ENCODE measurements around the gene RPL27A. TPM values are rescaled to one million over a fixed set of nuclear protein-coding genes. Genes with fewer than 3 reads are reported as not detected.

The RPL27A gene
- total RNA-seq, 1 experiment from 2014 or later, result 560 TPM

DNA sequence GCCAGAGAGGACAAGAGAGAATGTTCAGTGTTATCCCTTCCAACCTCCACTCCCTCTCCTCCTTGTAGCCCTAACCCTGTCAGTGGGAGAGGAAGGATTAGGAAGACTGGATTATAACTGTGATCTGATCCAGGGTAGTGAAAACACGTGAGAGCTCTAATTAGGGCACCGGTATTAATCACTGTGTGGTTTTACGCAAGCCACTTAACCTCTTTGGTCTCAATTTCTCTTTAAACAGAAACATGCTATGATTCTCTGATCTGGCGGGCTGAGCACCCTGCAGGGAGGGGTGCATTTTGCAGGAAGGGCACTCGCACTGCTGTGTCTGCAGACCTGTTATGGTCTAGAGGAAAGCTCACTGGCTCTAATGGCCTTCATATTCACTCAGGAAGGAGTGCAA, 11.5 kb downstream of the RPL27A start:
- CTCF ChIA-PET, result no interaction called here

DNA sequence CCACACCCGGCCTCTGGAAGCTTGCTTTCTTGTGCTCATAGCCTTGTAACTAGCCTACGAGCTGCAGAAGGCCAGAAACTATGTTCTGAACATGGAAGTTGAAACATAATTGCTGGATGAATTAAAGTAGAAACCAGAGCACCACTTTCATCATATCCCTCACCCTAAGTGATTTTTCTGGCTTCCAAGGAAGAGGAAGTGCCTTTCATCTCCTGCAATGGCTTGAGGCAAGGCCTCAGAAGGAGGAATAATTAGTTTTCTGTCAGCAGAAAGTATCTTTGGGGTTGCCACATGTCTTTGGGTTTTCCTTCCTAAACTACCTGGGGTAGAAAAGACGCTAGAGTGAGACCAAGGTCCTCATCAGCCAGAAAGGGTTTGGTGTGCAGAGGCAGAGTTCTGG, 14.5 kb downstream of the RPL27A start:
- TF ChIP-seq EZH2 (IDR thresholded peaks at IDR 0.05; ENCODE audit: low read depth), result no peak
- TF ChIP-seq, protein P1, sequence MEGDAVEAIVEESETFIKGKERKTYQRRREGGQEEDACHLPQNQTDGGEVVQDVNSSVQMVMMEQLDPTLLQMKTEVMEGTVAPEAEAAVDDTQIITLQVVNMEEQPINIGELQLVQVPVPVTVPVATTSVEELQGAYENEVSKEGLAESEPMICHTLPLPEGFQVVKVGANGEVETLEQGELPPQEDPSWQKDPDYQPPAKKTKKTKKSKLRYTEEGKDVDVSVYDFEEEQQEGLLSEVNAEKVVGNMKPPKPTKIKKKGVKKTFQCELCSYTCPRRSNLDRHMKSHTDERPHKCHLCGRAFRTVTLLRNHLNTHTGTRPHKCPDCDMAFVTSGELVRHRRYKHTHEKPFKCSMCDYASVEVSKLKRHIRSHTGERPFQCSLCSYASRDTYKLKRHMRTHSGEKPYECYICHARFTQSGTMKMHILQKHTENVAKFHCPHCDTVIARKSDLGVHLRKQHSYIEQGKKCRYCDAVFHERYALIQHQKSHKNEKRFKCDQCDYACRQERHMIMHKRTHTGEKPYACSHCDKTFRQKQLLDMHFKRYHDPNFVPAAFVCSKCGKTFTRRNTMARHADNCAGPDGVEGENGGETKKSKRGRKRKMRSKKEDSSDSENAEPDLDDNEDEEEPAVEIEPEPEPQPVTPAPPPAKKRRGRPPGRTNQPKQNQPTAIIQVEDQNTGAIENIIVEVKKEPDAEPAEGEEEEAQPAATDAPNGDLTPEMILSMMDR (conservative IDR thresholded peaks at IDR 0.05), result no peak
- Histone ChIP-seq H3K4me2 (no peak overlapping the region), H3F3A (ENCODE audit: insufficient read depth, low read depth) (no peaks in the 10 kb centered on the region), H3K27me3 (ENCODE audit: insufficient read depth, low read depth) (no peaks in the 10 kb centered on the region), H3K4me3 (no peak overlapping the region), H3K9me2 (ENCODE audit: insufficient read depth) (no peaks in the 10 kb centered on the region), H3K4me1 (replicated peaks; ENCODE audit: insufficient read depth) (no peaks in the 10 kb centered on the region), H3K36me3 (ENCODE audit: low read depth) (no peaks in the 10 kb centered on the region), H4K20me1 (ENCODE audit: insufficient read depth) (no peaks in the 10 kb centered on the region), H3K79me2 (ENCODE audit: low read depth) (no peaks in the 10 kb centered on the region), H3K27ac (no peak overlapping the region), H2AFZ (no peak overlapping the region), H3K9me3 (ENCODE audit: insufficient read depth, low read depth) (no peaks in the 10 kb centered on the region)
- no TSS peak for BruUV-seq (replicated peaks)
- DNase-seq, result no peak
- CTCF ChIA-PET, result interaction anchor here (0.6 kb wide), 1 partner anchor 171 kb away, joined by 4 read pairs; no protein-coding TSS in a partner anchor
- intact Hi-C loops (cut with micrococcal nuclease; ENCODE audit: unreplicated experiment), result no loop called here
- POLR2A ChIA-PET (ENCODE audit: unreplicated experiment), result interaction anchor here (0.5 kb wide), 1 partner anchor 70 kb away, joined by 6 read pairs; no protein-coding TSS in a partner anchor

More for the DNA sequence above, 11.5 kb downstream of the RPL27A start:
- H2AFZ ChIP-seq, result no peak overlapping the region
- no peaks in the 10 kb centered on the region for H3K9me3 ChIP-seq (ENCODE audit: insufficient read depth, low read depth)
- peaks cover 7% of the 10 kb centered on the region; the same call in 1 of the 2 replicates for H3K4me1 ChIP-seq (replicated peaks; ENCODE audit: insufficient read depth)
- no peaks in the 10 kb centered on the region for H4K20me1 ChIP-seq (ENCODE audit: insufficient read depth)
- intact Hi-C loops (cut with micrococcal nuclease; ENCODE audit: unreplicated experiment), result no loop called here
- no peak overlapping the region for H3K27ac ChIP-seq
- DNase-seq, result no peak
- POLR2A ChIA-PET (ENCODE audit: unreplicated experiment), result no interaction called here
- no peak overlapping the region for H3K4me3 ChIP-seq
- H3K9me2 ChIP-seq (ENCODE audit: insufficient read depth), result no peaks in the 10 kb centered on the region
- H3K79me2 ChIP-seq (ENCODE audit: low read depth), result peaks cover 16% of the 10 kb centered on the region
- H3F3A ChIP-seq (ENCODE audit: insufficient read depth, low read depth), result no peaks in the 10 kb centered on the region
- no peaks in the 10 kb centered on the region for H3K27me3 ChIP-seq (ENCODE audit: insufficient read depth, low read depth)
- BruUV-seq (replicated peaks), result no TSS peak
- H3K4me2 ChIP-seq, result no peak overlapping the region
- H3K36me3 ChIP-seq (ENCODE audit: low read depth), result no peaks in the 10 kb centered on the region
- TF ChIP-seq, protein P1 (conservative IDR thresholded peaks at IDR 0.05), result no peak
- no peak for TF ChIP-seq EZH2 (IDR thresholded peaks at IDR 0.05; ENCODE audit: low read depth)

DNA sequence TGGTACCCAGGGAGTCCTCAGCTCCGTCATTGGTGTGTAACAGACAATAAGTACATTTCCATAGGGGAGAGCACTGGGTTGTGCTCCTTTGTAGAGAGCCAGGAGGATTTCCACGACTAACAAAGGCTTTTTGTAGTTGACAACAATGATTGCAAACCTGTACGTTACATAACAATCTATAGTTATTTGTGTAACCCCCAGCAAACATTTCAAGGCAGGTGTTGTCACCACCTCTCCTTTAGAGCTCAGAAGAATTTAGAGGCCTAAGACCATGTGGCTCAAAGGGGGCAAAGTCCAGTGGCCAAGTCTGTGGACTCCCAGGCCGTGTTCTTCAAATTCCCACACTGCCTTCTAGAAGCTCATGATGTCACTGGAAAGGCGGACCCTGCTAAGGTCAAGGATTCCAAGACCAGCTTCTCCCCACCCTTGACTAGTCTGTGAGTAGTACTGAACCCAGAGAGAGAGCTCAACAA, 15.8 kb downstream of the RPL27A start:
- CTCF ChIA-PET, result no interaction called here
- POLR2A ChIA-PET (ENCODE audit: unreplicated experiment), result interaction anchor here (0.5 kb wide), 1 partner anchor 88 kb away, joined by 4 read pairs; no protein-coding TSS in a partner anchor
- Histone ChIP-seq H3K9me2 (ENCODE audit: insufficient read depth) (no peaks in the 10 kb centered on the region), H3K36me3 (ENCODE audit: low read depth) (no peaks in the 10 kb centered on the region), H3K4me3 (no peak overlapping the region), H3K27me3 (ENCODE audit: insufficient read depth, low read depth) (no peaks in the 10 kb centered on the region), H3F3A (ENCODE audit: insufficient read depth, low read depth) (no peaks in the 10 kb centered on the region), H4K20me1 (ENCODE audit: insufficient read depth) (no peaks in the 10 kb centered on the region), H3K4me1 (replicated peaks; ENCODE audit: insufficient read depth) (no peaks in the 10 kb centered on the region), H3K9me3 (ENCODE audit: insufficient read depth, low read depth) (no peaks in the 10 kb centered on the region), H3K79me2 (ENCODE audit: low read depth) (no peaks in the 10 kb centered on the region), H3K27ac (no peak overlapping the region), H2AFZ (no peak overlapping the region), H3K4me2 (no peak overlapping the region)
- intact Hi-C loops (cut with micrococcal nuclease; ENCODE audit: unreplicated experiment), result no loop called here
- no TSS peak for BruUV-seq (replicated peaks)
- no peak for DNase-seq
- TF ChIP-seq, protein P1 (conservative IDR thresholded peaks at IDR 0.05), result no peak
- TF ChIP-seq EZH2 (IDR thresholded peaks at IDR 0.05; ENCODE audit: low read depth), result no peak
